ENCODE results near the gene NOS1.
"Not testable (repeated sequence)": the region's sequence is repeated elsewhere in the genome, so short reads cannot be mapped to it uniquely, and the experiment has no call there.

The NOS1 gene

DNA sequence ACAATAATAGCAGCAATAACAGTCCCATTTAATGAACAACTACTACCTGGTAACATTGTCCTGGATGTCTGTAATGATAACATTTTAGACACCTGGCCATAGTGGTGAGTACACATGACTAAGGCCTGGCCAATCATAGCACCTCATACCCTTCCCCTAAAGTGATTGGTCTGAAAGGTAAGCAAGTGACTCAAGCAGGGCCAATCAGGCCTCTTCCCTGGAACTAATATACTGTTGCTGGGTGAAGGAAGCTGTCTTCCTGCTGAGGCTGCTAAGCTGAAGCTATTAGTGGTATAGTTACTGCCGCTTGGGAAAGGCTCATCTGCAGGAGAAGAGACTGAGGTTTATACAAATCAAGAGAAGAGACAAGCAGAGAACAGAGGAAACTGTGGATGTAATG lies 18.7 kb upstream of the NOS1 start:
- no peak for ATAC-seq
- H3K27ac Mint-ChIP-seq: no peak overlapping the region
- H3K27me3 Mint-ChIP-seq: peaks cover 7% of the 10 kb centered on the region
- no peak overlapping the region for H3K4me3 Mint-ChIP-seq
- peaks cover 14 to 32% of the 10 kb centered on the region in 2 donors for H3K9me3 Mint-ChIP-seq
- no peak for DNase-seq
- no peaks in the 10 kb centered on the region for H3K4me1 Mint-ChIP-seq

DNA sequence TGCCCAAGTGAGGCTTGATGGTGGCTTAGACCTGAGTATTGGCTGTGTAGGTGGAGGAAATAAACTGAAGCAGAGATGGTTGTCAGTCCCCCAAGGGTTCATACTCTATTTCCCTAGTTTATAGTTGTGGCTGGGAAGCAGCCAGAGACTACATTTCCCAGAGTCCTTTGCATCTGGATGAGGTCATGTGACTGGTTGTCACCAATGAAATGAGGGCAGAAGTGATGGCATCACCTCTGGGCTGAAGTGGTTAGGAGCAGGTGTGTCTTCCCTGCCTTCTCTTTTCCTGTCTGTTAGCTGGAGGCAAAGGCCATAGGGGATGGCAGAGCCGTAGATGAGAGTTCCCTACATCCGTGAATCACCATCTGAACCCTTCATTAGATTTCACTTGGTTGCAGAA lies 16.3 kb upstream of the NOS1 start:
- H3K27ac Mint-ChIP-seq: no peak overlapping the region
- DNase-seq (no peak), ATAC-seq (no peak)
- no peaks in the 10 kb centered on the region for H3K4me1 Mint-ChIP-seq
- H3K4me3 Mint-ChIP-seq: no peak overlapping the region
- H3K27me3 Mint-ChIP-seq: no peaks in the 10 kb centered on the region
- peaks cover 14 to 25% of the 10 kb centered on the region in 2 donors for H3K9me3 Mint-ChIP-seq

DNA sequence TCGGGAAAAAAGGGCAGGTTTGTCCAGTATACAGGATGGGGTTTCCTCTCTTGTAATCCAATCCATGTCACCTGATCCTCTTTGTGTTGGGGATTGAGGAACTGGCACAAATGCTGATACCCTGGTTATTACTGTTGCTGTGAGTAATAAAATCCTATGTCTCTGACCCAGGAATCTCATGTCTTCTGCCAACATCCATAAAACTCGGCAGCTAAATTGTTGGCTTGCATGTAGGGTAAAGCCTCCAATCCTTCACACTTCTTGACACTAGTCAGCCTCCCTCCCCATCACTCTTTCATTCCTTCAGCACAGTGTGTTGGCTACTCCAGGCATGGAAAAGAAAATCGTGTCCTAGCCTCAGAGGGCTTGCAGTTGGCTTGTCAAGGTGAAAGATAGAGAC lies 9.2 kb upstream of the NOS1 start:
- DNase-seq: no peak
- Mint-ChIP-seq H3K9me3 (peaks cover 5 to 7% of the 10 kb centered on the region in 2 donors), H3K4me1 (no peaks in the 10 kb centered on the region), H3K27ac (no peak overlapping the region), H3K27me3 (peaks cover 11% of the 10 kb centered on the region), H3K4me3 (no peak overlapping the region)
- no peak for ATAC-seq

DNA sequence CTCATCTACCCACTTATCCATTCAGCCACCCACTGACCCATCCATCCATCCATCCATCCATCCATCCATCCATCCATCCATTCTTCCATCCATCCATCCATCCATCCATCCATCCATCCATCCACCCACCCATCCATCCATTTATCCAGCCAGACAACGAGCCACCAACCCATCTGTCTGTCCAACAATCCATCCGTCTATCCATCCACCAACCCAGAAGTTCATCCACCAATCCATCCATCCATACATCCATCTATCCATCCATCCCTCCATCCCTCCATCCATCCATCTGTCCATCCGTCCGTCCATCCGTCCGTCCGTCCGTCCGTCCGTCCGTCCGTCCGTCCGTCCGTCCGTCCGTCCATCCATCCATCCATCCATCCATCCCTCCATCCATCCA lies 8.6 kb upstream of the NOS1 start:
- H3K4me1 Mint-ChIP-seq, ATAC-seq, H3K4me3 Mint-ChIP-seq, DNase-seq, H3K9me3 Mint-ChIP-seq, H3K27ac Mint-ChIP-seq: not testable (repeated sequence)
- H3K27me3 Mint-ChIP-seq: peaks cover 17% of the 10 kb centered on the region

DNA sequence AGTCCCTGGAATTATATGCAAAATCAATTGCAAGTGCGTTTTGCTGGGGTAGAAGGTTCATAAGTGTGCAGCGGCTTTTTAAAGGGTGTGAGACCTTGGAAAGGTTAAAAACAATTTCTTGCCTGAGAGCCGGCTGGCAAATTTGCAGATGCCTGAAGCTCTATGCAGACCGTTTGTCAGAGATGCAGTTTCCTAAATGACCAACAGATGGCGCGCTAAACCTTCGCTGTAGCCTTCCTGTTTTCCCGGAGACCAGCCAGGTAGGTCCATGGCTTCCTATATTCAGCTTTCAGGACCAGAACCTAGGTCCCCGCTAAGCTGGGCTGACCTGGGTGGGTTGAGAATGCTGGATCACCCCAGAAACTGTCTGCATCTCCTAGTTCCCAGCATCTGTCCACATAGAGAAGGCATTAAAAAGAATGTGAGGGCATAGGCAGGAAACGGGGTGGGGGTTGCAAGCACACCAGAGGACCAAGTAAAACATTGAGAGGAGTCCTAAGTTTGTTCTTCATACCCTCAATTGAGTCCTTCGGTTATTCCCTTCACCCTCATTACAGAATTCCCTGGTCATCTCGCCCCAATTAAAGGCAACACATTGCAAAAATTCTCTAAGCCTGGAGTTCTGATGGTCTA lies 5.7 kb upstream of the NOS1 start:
- H3K9me3 Mint-ChIP-seq: peaks cover 0 to 5% of the 10 kb centered on the region in 2 donors
- ATAC-seq (no peak), DNase-seq (peak; percentile 42 to 51)
- H3K27ac Mint-ChIP-seq: no peak overlapping the region
- peaks cover 45% of the 10 kb centered on the region for H3K27me3 Mint-ChIP-seq
- H3K4me3 Mint-ChIP-seq: no peak overlapping the region
- no peaks in the 10 kb centered on the region for H3K4me1 Mint-ChIP-seq

DNA sequence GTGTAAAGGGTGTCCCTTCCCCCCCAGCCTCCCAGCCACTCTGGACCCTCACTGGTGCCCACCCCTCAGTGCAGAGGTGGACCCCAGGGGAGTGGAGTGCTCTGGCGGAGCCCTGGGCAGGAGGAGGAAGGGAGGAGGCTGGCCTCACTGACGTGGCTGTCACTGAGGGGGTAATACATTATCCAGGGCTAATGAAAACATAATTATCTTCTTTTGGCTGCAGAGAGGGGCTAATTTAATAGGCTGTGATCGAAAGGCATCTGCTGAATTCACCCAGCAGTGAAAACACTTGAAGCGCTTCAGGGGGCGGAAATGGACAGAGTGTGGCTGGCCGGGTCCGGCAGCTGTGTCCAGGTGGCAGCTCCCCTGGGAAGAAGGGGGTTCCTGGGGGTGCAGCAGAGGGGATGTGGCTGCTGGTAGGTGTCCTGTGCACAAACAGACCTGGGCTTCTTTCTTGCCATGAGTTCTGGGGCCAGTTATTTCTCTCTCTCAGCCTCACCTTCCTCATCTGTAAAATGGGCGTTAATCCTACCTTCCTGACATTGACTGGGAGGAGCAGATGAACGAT lies 3.7 kb upstream of the NOS1 start:
- no peak overlapping the region for H3K4me3 Mint-ChIP-seq
- no peak for DNase-seq
- peaks cover 56% of the 10 kb centered on the region for H3K27me3 Mint-ChIP-seq
- H3K27ac Mint-ChIP-seq: no peak overlapping the region
- H3K9me3 Mint-ChIP-seq: peaks cover 0 to 4% of the 10 kb centered on the region in 2 donors
- peak; percentile 39 for ATAC-seq
- no peaks in the 10 kb centered on the region for H3K4me1 Mint-ChIP-seq

DNA sequence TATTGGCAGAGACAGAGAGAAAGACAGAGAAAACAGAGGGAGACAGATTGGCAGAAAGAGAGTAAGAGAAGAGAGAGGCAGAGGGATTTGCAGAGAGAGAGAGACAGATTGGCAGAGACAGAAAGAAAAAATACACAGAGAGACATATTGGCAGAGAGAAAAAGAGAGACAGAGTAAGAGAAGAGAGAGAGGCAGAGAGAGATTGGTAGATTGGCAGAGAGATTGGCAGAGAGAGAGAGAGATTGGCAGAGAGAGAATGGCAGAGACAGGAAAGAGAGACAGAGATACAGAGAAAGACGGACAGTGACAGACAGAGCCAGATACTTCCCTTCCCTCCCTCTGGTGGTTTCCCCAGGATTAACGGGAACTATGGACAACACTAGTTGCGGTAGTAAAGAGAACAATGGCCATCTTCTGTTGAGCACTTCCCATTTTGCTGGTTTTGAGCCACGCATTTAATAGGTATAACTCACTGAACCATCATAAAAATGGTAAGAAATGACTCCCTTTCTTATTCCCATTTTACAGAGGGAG lies 2.6 kb upstream of the NOS1 start:
- H3K4me3 Mint-ChIP-seq: no peak overlapping the region
- no peak for DNase-seq
- H3K9me3 Mint-ChIP-seq: no peaks in the 10 kb centered on the region
- peaks cover 67% of the 10 kb centered on the region for H3K27me3 Mint-ChIP-seq
- no peak overlapping the region for H3K27ac Mint-ChIP-seq
- no peak for ATAC-seq
- H3K4me1 Mint-ChIP-seq: no peaks in the 10 kb centered on the region

DNA sequence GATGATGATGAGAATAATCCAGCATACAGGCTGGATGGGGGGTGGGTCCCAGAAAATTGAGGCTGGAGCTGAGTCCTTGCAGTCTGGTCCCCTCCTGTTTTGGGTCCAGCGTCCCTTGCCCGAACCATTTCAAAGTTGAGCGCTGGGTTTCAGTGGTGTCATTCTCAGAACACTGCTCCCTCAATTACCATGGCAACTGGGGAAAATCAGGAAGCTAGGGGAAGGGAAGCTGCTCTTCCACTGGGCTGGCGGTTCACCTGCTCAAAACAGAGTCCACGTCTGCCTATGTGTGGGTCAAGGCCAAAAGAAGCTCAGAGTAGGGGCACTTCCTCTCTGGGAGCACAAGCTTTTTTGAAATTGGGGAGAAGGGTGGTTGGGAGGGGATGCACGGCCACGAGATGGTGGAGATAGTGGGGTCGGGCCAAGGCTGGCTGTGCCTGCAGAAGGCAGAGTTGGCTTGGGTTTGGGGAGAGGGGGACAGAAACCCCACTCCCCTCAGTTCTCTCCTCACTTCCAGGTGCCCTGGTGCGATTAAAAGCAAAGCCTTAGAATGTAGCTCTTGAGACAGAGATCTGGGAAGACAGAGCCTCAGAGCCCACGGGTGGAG lies 1.7 kb upstream of the NOS1 start:
- Mint-ChIP-seq H3K4me1 (no peaks in the 10 kb centered on the region), H3K27ac (no peak overlapping the region), H3K9me3 (no peaks in the 10 kb centered on the region), H3K27me3 (peaks cover 76% of the 10 kb centered on the region), H3K4me3 (no peak overlapping the region)
- DNase-seq (no peak), ATAC-seq (no peak)

DNA sequence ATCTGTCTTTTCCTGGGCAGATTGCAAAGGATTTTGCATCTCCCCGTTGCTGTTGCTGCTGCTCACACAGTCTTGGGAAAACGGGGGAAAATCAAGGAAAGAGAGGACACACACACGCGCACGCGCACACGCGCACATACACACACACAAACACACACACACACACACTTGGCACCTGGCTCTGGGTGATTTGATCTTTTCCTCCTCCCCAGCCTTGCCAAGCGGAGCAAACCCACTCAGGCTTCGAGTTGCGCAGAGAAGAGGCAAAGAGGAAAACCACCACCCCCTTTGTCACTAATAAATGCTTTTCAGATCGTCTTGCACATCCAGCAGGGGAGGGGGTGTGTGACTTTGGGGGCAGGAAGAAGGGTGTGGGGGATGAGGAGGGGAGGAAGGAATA lies 965 bp upstream of the NOS1 start:
- Mint-ChIP-seq H3K27me3 (peaks cover 81% of the 10 kb centered on the region), H3K9me3 (no peaks in the 10 kb centered on the region), H3K4me3 (no peak overlapping the region), H3K27ac (no peak overlapping the region), H3K4me1 (no peaks in the 10 kb centered on the region)
- DNase-seq: no peak
- ATAC-seq: no peak

DNA sequence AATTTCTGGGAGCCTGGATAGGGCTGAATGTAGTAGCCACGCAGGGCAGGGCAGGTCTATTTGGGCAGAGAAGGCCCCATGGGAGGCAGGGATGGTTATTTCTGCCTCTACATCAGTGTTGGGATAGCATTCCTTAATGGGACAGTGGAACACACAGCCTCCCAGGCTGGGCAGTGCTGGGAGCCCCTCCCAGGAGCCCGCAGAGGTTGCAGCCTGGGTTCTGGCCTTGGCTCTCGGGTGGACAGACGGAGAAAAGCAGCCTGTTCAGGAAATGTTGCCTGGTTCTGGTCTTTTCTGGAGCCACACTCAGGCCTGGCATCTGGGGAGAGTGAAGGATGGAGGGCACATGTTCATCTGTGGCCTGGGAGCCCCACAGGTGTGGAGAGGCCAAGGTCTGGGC lies 479 bp upstream of the NOS1 start:
- H3K27ac Mint-ChIP-seq: no peak overlapping the region
- H3K4me3 Mint-ChIP-seq: no peak overlapping the region
- no peaks in the 10 kb centered on the region for H3K4me1 Mint-ChIP-seq
- no peaks in the 10 kb centered on the region for H3K9me3 Mint-ChIP-seq
- ATAC-seq (no peak), DNase-seq (no peak)
- peaks cover 81% of the 10 kb centered on the region for H3K27me3 Mint-ChIP-seq

DNA sequence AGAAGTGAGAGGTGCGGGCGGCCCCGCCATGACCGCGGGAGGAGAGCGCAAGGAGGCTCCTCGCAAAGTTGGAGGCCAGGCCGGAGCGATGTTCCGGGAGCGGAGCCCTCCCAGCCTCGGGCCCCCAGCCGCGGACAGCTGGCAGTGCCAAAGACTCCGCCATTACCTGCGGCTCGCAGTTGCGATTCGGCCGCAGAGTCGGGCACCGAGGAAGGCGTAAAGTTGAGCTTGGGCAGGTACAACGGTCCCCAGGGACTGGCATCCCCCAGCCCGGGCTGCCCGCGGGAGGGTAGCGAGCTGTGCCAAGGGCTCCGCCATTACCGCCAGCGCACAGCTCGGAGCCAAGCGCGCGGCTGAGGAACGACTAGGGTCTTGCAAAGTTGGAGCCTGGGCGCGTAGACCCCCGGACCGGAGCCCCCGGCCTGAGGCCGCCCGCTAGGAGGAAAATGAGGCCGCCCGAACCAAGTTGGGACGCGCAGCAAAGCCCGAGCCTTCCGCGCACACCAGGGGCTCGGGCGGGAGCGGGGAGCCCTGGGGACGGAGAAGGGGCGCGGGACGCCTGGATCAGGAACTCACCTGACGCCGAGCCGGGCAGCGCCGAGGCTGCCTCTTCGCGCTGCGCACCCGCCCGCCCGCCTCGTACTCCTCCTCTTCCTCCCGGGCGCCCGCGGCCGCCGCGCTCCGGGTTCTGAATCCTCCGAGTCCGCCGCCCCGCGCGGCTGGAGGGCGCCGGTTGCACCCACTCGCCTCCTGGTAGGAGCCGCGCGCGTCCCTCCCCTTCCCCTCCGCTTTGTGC lies 677 bp downstream of the NOS1 start:
- no peak overlapping the region for H3K27ac Mint-ChIP-seq
- DNase-seq (no peak), ATAC-seq (no peak)
- no peaks in the 10 kb centered on the region for H3K4me1 Mint-ChIP-seq
- peaks cover 78% of the 10 kb centered on the region for H3K27me3 Mint-ChIP-seq
- H3K9me3 Mint-ChIP-seq: no peaks in the 10 kb centered on the region
- H3K4me3 Mint-ChIP-seq: no peak overlapping the region

DNA sequence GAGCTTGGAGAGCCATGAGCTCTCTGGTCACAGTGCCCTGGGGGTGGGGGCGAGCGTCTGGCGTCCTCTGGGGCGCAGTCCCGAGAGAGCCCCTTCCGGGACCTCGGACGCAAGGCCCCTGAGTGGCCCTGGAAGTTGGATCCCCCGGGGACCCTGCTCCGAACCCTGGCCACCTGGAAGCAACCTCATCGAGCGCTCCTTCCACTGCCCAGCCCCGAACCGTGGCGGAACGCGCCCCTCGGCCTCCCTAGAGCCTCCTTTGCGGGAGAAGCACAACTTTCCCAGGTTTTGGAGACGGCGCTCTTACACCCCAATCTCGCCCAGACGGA lies 1.2 kb downstream of the NOS1 start:
- ATAC-seq (no peak), DNase-seq (no peak)
- Mint-ChIP-seq H3K27me3 (peaks cover 72% of the 10 kb centered on the region), H3K4me3 (no peak overlapping the region), H3K9me3 (no peaks in the 10 kb centered on the region), H3K27ac (no peak overlapping the region), H3K4me1 (no peaks in the 10 kb centered on the region)

DNA sequence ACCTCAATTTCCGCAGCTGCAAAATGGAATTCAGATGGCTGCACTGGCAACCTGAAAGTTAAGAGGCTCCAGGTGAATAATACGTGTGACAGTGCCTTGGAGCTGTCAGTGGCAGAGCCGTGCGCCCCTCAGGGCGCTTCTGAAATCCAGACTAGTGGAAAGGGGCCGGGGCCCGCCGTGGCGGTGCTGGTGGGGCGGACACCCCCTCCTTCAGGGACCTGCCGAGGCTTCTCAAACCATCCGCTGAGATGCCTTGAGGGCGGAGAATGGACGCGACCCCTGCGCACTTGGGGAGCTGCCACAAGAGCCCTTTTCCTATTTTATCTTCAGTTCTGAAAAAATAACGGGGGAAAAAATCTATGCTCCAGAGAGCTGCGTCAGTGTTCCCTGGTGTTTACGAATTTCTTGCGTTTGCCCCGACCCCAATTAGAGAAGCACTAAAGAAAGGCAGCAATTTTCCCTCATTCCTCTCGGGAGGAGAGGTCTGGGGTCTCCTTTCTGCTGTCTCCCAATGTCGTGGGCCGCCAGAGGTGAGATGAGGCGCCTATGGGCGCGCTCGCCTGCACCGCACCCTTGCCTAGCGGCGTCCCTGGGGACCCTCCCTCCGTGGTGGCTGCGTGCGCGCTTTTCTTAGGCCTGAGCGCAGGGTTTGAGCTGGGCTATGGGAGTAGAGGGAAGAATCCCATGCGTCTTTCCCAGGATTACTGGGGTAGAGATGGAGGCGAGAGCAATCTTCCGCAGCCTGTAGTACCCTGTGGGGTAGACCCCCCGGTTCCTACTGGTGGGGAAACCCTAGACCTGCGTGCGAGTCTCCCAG lies 2.2 kb downstream of the NOS1 start:
- DNase-seq (no peak), ATAC-seq (no peak)
- Mint-ChIP-seq H3K27ac (no peak overlapping the region), H3K4me1 (no peaks in the 10 kb centered on the region), H3K4me3 (no peak overlapping the region), H3K9me3 (no peaks in the 10 kb centered on the region), H3K27me3 (peaks cover 63% of the 10 kb centered on the region)

DNA sequence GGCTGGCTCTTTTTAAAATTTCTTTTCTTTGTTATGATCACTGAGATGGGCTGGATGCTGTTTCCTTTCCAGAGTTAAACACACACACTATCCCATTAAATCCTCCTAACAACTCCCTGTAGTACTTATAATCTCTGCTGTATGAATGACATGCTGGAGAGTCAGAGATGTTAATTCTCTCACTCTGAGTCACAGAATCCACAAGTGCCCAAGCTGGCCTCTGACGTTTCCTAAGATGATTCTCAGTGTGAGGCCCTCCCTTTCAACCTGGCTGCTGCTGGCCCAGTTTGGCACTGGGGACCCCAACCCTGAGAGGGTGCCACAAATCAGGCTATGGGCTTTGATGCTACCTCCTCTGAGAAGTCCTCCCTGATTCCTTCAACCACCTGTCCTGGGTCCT lies 5.4 kb downstream of the NOS1 start:
- no peaks in the 10 kb centered on the region for H3K4me1 Mint-ChIP-seq
- H3K9me3 Mint-ChIP-seq: peaks cover 0 to 6% of the 10 kb centered on the region in 2 donors
- DNase-seq (no peak), ATAC-seq (no peak)
- H3K27me3 Mint-ChIP-seq: peaks cover 35% of the 10 kb centered on the region
- H3K27ac Mint-ChIP-seq: no peak overlapping the region
- no peak overlapping the region for H3K4me3 Mint-ChIP-seq

DNA sequence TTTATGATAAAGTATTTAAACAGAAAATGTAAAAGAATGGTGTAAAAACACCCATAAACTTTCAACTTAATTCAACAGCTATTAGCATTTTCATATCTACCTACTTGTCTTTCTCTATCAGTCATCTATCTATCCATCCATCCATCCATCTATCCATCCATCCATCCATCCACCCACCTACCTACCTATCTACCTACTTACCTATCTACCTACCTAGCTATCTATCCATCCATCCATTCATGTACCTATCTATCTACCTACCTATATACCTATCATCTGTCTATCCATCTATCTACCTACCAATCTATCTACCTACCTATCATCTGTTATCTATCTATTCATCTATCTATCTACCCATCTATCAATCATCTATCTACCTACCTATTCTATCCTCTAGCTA lies 8.5 kb downstream of the NOS1 start:
- H3K4me1 Mint-ChIP-seq: no peaks in the 10 kb centered on the region
- H3K9me3 Mint-ChIP-seq: peaks cover 0 to 6% of the 10 kb centered on the region in 2 donors
- DNase-seq (no peak), ATAC-seq (no peak)
- H3K27me3 Mint-ChIP-seq: peaks cover 8% of the 10 kb centered on the region
- H3K27ac Mint-ChIP-seq: no peak overlapping the region
- no peak overlapping the region for H3K4me3 Mint-ChIP-seq

Measured in stimulated activated naive CD8-positive, alpha-beta T cell treated with anti-CD3 and anti-CD28 coated beads, Interleukin-15, amount 100 ng/mL, for 72 hours (primary cell).